HG03439 (cell line): ENCODE results near the gene IGFL4.
A peak's percentile ranks its signal among the peaks of the same experiment; 100 is the strongest.

ENCODE experiments used
- ATAC-seq: cut with Tn5 transposase; IDR thresholded peaks from one replicate; pipeline ENCODE4 v1.9.1; 2021; ENCODE audit warnings: mild to moderate bottlenecking, moderate library complexity; ENCODE audit not compliant: unreplicated experiment

IGFL4 gene

GRCh38 chr19:45998834-45999233, 42.0 kb downstream of the IGFL4 start:
- no peak for ATAC-seq

GRCh38 chr19:45996933-45997332, 43.9 kb downstream of the IGFL4 start:
- ATAC-seq = no peak

DNA sequence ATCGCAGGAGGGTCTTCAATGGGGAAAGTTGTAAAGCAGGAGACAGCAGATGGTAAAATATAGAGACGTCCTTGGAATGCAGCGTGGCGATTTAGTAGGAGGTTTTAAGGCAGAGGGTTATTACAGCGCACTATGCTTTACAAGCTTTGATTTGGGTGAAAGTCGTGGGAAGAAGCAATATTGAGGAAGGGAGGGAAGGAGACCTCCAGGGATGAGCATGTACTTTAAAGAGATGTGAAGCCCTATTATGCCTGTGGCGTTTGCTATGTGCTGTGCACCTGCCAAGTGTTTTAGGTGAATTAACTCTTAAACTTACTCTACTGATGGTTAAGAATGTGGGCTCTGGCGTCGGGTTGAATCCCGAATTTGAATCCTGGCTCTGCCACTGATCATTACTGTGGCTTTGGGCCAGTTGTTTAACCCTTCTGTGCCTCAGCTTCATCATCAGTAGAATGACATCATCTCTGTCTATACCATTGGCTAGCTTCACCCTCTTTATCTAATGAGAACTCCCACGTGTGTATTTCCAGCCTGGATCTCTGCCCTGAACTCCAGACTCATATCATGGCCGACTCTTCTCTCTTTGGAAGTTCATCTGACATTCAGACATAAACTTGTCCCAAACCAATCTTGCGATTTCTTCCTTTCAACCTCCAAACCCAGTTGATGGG, 45.0 kb downstream of the IGFL4 start:
- no peak for ATAC-seq

DNA sequence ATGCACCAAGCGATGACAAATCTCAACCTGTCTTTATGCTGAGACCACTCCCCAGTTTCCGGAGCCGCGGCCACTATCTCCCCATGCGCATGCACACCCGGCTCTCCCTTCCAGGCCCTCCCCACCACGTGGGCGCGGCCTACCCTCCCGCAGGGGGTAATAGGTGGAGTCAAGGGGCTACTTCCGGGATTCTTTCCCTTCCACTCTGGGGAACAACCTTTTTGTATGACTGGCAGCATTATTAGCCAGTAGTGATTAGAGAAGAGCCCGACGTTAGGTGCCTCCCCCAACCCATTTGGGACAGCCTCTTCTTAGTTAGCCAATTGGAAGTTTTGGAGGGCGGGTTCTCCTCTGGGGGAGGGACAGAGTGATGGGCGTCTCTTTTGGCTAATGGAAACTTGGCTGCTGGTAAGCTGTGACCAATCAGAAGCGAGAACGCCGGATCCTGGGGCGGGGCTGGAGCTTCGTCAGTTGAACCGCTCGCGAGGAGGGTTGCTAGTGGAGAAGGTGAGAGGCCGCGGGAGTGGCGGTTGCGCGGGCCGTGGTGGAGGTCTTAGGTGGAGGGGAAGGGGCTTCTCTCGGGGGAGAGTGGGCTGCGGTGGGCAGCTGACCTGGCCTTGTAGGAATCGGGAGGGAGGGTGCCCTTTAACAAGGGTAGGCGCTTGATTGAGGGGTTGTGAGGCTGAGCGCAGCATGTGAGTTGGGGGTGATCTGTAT, 45.6 kb downstream of the IGFL4 start, which contains the start of gene CCDC61:
Gene CCDC61, plus strand, starts transcription at position 470 of the 717 bp plus-strand sequence. CDS start 7,552 bp downstream, outside the sequence.
- peak; percentile 96 for ATAC-seq

- peak; percentile 4 for ATAC-seq
Measured at GRCh38 chr19:45994456-45994997, 46.3 kb downstream of the IGFL4 start.

DNA sequence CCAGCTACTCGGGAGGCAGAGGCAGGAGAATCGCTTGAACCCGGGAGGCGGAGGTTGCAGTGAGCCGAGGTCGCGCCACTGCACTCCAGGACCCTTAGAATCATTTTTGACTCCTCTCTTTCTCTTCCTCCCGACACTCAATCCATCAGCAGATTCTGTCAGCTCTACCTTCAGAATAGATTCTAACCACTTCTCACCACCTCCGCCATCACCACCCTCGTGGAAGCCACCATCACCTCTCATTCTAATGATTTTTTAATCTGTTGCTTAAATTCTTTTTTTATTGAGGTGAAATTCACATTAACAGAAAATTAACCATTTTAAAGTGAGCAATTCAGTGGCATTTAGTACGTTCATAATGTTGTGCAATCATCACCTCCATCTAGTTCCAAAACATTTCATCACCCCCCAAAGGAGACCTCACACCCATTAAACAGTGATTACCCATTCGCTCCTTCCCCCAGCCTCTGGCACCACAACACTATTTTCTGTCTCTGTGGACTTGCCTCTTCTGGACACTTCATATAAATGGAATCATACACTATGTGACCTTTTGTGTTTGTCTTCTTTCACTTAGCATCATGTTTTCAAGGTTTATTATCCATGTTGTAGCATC, 50.6 kb downstream of the IGFL4 start:
- no peak for ATAC-seq
